HG02938 (cell line): ENCODE measurements around the gene DUSP6.
"Not testable (repeated sequence)": the region's sequence is repeated elsewhere in the genome, so short reads cannot be mapped to it uniquely, and the experiment has no call there.

Experiments
- ATAC-seq: cut with Tn5 transposase; IDR thresholded peaks from one replicate; pipeline ENCODE4 v1.9.1; 2021; ENCODE audit warnings: mild to moderate bottlenecking, moderate library complexity; ENCODE audit not compliant: unreplicated experiment

DUSP6 gene

DNA sequence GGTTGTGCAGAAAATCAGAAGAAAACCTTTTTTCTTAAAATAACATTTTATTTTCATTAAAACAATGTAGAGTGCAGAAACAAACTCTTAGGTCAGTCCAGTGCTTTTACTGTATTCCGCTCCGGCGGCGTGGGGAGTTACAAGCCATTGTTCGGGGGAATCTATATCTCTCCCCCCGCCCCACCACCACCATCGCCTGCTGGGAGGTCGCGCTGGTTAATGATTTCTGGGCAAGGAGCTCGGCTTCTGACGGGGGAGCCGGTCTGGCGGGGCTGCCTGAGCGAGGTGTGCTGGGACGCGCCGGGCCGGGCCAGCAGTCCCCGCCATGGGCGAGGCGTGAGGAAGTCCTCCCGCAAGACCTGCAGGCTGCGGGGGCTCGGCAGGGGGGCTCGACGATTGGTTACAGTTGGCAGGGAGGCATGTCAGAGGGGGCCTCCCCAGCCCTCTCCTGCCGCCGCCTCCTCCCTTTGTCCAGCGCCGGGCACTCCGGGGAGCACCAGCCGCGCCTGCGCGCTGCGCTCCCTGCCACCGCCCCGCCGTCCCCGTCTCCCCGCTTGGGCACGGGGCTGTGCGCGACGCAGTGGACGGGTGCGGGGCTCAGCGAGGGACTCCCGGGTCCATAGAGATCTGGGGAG, 1.0 kb upstream of the DUSP6 start:
- no peak for ATAC-seq

DNA sequence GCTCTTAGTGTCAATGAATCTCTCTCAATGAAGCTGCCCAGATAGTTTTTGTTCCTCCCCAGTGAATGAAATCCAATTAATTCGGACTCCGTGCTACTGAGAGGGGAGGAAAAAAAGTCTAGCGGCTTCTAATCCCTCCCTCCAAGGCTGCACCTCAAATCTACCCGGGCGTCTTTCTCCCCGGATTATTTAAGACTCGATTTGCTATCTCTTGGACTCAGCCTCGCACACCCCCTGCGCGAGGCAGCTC, 134 bp downstream of the DUSP6 start:
- no peak for ATAC-seq

DNA sequence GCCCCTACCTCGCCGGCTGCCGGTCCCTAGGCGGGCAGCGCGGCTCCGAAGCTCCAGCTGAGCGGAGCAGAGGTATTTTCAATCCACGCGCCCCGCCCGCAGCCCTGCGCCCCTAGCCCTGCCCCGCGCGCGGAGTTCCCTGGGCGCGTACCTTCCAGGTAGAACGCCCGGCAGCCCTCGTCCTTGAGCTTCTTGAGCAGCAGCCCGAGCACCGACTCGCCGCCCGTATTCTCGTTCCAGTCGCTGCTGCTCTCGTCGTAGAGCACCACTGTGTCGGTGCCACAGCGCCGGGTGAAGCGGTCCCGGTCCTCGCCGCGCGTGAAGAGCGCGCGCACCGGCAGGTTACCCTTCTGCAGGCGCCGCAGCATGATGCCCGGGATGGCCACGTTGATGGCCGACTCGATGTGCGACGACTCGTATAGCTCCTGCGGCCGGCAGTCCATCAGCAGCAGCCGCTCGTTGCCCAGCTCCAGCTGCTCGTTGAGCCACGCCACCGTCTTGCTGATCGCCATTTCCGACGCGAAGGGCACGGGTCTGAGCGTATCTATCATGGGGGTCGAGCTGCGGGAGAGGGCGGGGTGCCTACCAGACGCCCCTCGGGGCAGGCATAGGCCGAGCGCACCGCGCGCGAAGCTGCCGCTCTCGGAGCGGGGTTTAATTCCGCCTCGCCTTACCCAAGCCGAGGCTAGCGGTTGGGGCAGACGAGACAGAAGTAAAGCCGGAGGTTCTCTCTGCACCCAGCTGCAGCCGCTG, 636 bp downstream of the DUSP6 start:
- peak; percentile 19 for ATAC-seq

DNA sequence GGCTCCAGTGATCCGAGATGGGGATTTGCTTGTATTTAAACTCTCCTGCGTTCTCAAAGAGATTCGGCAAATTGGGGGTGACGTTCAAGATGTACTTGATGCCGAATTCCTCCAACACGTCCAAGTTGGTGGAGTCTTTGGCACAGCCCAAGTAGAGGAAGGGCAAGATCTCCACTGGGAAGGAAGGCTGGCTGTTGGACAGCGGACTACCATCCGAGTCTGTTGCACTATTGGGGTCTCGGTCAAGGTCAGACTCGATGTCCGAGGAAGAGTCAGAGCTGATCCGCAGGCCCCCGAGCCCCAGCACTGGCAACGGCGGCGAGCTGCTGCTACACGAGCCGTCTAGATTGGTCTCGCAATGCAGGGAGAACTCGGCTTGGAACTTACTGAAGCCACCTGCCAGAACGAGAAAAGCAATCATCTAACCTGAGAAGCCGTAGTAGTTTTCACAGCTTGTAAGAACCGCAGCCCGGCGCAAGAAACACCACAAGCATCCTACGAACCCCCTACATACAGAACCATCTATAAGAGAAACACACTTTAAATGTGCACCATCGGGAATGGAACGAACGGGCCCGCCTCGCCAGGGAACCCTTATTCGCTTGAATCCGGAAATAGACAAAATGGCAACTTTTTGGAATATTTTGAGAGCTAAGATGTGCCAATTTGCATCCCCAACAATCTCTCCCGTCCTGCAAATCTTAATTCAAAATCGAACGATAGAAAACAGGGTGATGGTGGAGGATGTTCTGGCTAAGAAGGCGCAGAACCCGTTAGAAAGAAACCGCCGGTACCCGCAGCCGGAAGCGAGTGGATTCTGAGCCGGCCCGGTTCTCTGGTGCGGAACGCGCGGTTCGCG, 1.4 kb downstream of the DUSP6 start:
- ATAC-seq: no peak

DNA sequence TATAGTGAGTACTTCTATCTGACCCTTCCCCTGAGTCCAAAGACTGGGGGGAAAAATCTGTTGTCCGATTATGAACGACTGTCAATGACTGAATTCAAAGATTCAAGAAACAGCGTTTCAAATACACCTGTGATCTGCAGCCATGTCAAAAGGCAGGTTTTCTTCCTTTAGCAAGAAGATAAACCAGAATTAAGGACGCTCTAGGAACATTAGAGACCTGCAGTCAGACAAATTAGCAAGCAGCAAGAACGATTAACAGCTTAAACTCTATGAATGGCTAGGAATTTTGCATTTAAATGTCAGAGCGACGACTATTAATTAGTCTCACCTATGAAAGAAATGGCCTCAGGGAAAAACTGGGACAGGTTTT, 2.1 kb downstream of the DUSP6 start:
- no peak for ATAC-seq

DNA sequence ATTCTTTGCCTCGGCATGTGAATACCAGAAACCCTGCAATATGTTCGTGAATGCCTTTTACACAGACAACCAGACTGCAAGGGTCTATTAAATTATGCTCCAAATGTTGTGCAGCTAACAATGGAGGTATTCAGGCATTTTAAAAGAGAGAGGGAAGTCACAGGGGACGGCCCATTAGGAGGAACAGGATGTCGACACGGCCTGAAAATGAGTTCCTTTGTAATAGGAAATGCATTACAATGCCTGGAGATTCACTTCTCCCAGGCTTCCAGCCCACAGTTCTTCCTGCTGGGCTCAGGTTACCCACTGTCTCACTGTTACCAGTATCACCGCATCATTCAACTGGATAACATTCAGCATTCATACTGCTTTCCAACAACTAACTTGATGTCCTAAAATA, 2.5 kb downstream of the DUSP6 start:
- ATAC-seq: no peak

DNA sequence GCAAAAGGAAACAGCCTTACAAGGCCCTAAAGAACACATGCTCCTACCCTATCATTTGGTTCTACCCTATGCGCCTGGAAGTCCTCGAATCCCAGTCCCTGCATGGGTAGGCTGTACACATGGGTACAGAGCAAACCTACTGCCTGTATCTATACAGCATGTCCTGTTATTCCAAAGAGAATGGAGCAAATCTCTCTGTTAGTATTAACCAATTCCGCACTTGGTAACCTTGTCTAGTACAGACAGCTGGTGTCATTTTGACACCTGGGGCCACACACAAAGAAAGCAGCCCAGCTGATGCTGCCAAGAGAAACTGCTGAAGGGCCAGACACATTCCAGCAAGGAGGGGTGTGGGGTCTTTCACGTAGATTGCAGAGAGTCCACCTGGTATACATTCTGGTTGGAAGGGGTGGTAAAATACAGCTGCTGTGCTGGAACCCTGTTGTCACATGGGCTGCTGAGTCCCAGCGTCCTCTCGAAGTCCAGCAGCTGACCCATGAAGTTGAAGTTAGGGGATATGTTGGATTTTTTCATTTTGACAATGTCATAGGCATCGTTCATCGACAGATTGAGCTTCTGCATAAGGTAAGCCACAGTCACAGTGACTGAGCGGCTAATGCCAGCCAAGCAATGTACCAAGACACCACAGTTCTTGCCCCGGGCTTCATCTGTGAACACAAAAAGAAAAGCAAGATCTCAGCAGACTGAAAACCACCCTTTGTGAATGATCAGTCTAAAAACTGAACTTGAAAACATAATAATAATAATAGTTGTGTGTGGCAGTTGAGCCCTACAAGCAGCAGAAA, 3.2 kb downstream of the DUSP6 start:
- no peak for ATAC-seq

DNA sequence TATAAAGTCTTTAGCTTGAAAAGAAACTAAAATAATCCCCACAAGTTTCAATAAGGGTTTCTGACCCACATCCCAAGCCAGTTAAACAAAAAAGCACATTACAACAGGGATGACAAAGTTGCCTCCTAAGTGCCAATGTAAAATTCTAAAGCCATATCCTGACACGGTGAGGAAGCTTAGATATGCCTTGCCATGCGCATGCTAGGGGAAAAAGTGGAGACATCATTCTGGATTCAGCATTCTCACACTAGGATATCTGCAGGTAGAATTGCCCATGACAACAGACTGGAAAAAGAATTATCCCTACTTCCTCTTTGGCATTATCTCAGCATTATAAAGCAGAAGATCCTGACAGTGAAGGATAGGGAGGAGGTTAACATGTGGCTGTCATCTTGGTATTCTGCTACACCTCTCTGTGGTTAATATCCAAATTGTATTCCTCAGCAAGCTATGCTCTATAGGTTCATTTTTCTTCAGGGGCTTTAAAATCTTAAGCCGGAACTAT, 4.9 kb downstream of the DUSP6 start:
- ATAC-seq: no peak

DNA sequence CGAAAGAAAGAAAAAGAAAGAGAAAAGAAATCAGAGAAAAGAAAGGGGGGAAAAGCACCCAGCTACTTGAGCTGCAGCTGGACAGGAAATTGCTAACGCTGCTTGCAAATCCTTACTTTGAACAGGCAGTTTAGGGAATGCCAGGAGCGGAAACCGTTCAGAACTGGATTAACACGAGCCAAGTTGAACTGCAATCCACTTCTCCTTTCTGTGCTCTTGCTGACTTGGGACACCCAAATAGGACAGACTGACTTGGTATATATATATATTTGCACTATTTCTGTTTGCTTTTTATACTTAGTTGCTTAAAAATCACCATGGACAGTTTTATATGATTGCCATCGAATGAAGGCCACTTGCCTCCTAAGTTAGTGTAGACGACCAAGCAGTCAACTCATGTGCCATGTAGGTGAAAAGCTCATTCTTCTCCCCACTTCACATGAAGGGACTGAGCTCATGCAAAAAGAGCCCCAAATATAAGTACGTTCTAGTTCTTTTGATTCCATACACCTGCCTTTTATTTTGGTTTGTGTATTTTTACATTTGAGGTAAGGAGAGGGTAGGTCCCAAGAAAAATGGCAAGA, 5.5 kb downstream of the DUSP6 start:
- ATAC-seq: no peak

DNA sequence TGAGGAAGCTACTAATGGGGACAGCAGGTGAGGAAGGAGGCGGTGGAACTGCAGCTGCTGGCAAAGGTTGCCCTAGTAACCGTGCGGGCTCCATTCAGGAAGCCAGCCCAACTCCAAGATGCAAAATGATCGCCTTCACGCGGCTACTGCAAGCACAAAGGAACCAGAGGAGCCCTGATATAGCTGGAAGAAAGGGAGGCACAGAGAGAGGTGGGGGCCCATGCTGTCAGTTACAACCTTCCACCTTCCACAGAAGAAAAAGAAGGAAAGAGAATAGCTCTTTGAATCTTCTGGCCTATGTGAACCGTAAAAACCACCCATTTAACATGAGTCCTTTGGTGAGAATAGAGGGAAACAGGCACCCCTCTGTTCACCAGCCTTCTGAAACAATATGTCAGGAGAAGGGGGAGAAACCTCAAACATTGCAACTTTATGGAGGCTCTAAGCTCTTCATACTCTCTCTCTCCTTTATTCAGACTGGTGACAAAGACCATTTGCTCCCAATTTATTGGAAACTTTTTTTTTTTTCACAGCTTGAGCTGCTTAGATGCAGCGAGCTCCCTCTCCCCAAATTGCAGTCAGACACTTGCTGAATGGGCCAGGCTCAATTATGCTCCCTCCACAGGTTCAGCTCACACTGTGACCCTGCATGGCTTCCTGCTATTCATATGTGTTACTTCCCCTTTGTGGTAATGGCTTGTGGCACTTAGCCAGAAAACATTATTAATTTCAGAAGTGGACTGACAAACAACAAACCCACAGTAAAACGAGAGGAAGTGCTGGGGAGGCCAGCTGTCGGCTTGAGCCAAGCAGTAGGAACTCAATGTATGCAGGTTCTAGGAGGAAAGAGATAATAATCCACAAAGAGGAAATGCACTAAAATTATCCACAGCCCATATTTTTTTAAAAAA, 6.2 kb downstream of the DUSP6 start:
- peak; percentile 98 for ATAC-seq

DNA sequence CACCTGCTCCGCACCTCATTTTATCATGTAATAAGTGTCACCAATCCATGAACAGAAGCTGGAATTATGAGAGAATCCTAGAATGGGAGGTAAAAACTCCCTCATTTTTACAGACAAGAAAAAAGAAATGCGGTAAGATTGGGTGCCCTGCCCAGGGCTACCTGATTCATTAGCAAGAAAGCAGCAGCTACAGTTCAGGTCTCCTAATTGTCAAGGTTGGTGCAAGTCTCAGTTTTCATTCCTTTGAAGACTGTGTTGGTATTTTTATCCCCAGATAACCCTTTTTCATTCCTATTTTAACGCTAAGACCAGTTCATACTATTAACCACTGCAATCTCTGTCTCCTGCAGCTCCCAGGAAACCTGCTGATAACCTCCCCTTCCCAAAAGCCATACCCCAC, 6.9 kb downstream of the DUSP6 start:
- no peak for ATAC-seq

DNA sequence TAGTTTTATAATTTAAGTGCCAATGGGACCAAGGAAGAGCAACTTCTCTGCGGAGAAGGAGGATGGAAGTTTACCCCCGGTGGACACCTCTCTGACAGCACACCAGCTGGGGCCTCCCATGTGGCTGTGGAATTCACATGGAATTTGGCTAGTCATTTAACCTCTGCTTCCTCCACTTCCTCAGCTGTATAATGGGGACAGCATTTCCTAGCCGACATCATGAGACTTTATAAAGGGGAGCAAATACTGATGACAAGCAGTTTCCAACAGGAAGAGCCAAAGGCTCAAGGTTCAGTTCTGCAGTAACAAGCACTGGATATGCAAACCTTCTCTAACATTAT, 7.5 kb downstream of the DUSP6 start:
- no peak for ATAC-seq

DNA sequence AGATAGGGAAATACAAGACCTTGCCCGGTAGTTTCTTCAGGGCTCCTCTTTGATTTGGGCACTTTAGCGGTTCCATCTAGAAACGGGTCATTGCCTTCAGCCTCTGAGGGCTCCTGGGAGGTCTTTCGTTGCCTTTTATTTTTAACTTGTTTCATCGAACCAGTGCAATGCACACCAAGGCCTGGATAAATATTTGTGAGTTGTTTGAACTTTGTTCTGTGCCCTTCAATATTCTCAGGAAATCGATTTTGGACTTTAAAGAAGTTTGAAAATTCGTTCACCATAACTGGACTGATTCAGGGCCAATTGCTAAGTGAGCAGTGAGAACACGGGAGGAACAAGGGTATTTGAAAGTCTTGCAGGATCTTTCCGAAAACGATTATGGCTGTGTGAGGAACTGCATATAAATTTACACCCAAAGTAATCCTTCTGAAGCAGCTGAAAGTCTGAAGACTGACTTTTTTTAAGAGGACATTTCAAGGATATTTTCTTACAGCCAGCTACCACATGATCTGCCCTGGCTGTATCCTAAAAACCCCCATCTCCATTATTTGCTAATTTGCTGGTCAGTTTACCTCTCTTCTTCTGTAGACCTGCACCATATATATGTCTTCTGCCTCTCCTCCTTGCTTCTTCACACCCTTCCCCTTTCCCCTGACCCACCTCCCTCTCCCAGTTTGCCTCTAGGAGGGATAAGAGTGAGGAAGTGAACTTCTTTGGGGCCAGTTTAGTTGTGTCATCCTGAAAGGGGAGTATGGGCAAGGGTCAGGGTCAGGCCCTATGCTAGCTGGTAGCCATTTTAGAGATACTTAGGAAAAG, 8.0 kb downstream of the DUSP6 start:
- ATAC-seq: no peak

DNA sequence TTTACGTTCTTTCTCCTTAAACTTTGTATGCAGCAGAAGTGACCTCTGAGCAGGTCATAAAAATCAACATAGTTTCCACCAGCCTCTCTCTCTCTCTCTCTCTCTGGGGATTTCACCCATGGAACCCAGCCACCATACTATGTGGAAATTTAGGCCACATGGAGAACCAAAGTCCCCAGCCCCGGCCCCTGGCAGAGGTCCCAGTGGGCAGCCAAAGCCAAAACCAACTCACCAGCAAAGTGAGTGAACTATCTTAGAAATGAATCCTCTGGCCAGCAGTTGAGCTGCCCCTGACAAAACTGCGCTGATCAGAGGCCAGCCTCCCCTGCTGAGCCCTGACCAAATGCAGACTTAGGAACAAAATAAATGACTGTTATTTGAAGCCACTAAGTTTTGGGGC, 9.2 kb downstream of the DUSP6 start:
- ATAC-seq: no peak

DNA sequence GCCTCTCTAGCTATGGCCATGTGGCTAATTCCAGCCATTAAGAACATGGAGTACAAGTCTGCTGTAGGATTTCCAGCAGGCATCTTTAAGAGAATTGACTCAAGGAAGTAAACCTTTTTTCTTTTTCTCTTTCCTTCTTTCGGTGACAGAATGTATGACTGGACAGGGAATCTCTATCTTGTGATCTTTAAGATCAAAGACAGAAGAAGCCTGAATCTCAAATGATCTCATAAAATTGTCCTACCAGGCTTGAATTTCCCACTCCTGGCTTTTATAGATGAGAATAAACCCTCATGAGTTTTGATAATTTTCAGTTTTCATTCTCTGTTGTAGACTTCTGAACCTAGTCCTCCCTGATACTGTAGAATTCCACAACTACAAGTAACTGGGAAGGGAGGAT, 11.4 kb downstream of the DUSP6 start:
- no peak for ATAC-seq

DNA sequence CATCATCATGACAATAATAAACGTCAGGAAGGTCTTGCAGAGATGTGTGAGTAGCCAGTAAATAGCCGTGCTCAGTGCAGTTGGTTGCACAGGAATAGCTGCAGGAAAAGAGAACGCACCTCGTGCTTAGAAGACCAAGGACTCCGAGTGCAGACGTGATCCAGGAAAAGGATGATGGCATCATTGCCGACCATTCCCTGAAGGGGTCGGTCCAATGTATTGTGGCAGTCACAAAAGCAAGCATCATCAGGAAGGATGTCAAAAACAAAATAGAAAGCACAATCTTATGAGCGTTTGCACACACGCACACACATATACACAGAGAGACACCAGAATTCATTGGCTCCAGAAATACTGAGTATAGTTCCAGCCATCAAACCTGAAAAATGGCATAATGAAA, 12.8 kb downstream of the DUSP6 start:
- ATAC-seq: no peak

DNA sequence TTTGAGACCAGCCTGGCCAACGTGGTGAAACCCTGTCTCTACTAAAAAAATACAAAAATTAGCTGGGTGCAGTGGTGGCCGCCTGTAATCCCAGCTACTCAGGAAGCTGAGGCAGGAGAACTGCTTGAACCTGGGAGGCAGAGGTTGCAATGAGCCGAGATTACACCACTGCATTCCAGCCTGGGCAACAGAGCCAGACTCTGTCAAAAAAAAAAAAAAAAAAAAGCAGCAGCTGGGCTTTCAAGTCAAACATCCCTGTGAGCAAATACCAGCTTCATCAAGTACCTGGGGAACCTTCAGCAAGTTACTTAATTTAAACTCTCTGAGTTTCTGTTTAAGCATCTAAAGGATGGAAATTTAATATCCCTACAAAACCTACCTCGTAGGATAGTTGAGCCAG, 15.2 kb downstream of the DUSP6 start:
- ATAC-seq: not testable (repeated sequence)

DNA sequence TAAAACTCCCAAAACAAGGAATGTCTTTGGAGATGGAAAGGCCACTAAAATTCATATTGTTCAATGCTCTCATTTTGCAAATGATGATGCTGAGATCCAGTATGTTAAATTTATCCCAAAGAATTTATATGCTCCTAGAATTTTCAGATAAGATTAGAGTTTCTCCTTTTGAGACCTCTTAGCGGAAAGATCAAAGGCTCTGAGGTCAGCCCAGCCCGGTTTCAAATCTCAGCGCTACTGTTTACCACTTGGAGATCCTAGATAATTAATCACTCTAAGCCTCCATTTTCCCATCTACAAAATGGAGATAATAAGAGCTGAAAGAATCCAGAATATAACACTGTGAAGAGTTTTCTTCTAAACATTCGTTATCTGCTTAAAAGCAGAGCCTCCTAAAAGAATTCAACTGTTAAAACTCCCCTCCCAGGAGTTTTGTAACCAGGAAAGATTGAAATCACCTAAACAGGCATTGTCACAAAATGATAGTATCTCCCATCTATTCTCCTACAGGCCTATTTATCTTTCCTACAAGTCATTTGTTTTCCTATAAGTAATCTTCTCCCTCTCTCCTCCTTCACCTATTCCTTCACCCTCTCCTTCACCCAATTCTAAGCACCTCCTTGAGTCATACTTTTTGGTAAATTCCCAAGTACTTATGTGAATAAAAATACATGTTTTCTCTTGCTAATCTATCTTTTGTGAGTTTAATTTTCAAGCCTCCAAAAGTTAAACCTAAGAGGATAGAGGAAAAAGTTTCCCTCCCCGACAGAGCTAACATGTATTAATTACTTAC, 16.7 kb downstream of the DUSP6 start:
- ATAC-seq: no peak
